ENCODE results near the gene CD209.

The CD209 gene

GRCh38 chr19:7704280-7705060 is 42.9 kb downstream of the CD209 start:
- DNase-seq, result no peak

GRCh38 chr19:7703332-7703731 is 44.0 kb downstream of the CD209 start:
- no peak for DNase-seq

GRCh38 chr19:7701654-7702457 is 45.5 kb downstream of the CD209 start, which contains the start of gene FCER2:
Gene FCER2, minus strand, starts transcription at chr19:7702131. Its CDS starts 2,371 bp downstream, at chr19:7699760.
- DNase-seq, result no peak

GRCh38 chr19:7701049-7701653 is 46.2 kb downstream of the CD209 start:
- no peak for DNase-seq

- DNase-seq, result peak; percentile 75
These were observed 47.6 kb downstream of the CD209 start for GRCh38 chr19:7699417-7700401.

GRCh38 chr19:7699003-7699402 is 48.3 kb downstream of the CD209 start:
- DNase-seq, result no peak

GRCh38 chr19:7698583-7698982 is 48.8 kb downstream of the CD209 start:
- no peak for DNase-seq

GRCh38 chr19:7697721-7698287 is 49.5 kb downstream of the CD209 start:
- DNase-seq, result no peak

GRCh38 chr19:7694499-7694898 is 52.8 kb downstream of the CD209 start:
- DNase-seq, result no peak

- DNase-seq, result peak; percentile 38
These were observed 54.8 kb downstream of the CD209 start for GRCh38 chr19:7692417-7693088.

GRCh38 chr19:7691497-7691896 is 55.8 kb downstream of the CD209 start:
- DNase-seq, result peak; percentile 30

- no peak for DNase-seq
These were observed 56.5 kb downstream of the CD209 start for GRCh38 chr19:7690779-7691258.
